SK-N-SH (cell line): ENCODE results near the gene FCER2.

Source experiments
- CTCF ChIP-seq: fragments of 200-600 bp; sonication (generic); IDR thresholded peaks from 2 replicates; pipeline ENCODE4 v1.6.1; 2017; ENCODE audit warnings: antibody characterized with exemption, mild to moderate bottlenecking, moderate library complexity
- EP300 ChIP-seq, 2 experiments: IDR thresholded peaks; 2 replicates each; pipeline versions ENCODE4 v1.4.0 to v1.6.1; 2012; ENCODE audit warnings: borderline replicate concordance in 1 of 2, low read depth in 1 of 2, low read length in 1 of 2
- EZH2phosphoT487 ChIP-seq: fragments of 200-600 bp; sonication (generic); IDR thresholded peaks from 2 replicates; pipeline ENCODE4 v1.6.1; 2017; ENCODE audit warnings: low read depth, mixed run types, mild to moderate bottlenecking, antibody characterized with exemption, moderate library complexity, borderline replicate concordance
- MEF2A ChIP-seq: IDR thresholded peaks from 2 replicates; pipeline ENCODE4 v1.4.0; 2012; ENCODE audit warnings: low read depth, borderline replicate concordance
- NRF1 ChIP-seq: IDR thresholded peaks from 2 replicates; pipeline ENCODE4 v1.6.1; 2012; ENCODE audit warnings: low read depth, mild to moderate bottlenecking, low read length
- PBX3 ChIP-seq: IDR thresholded peaks from 2 replicates; pipeline ENCODE4; 2012
- POLR2AphosphoS5 ChIP-seq: IDR thresholded peaks from 2 replicates; pipeline ENCODE4 v1.6.1; 2012; ENCODE audit warnings: low read depth, low read length
- RXRA ChIP-seq: IDR thresholded peaks from 2 replicates; pipeline ENCODE4 v1.4.0; 2012; ENCODE audit warnings: low read depth, mild to moderate bottlenecking, borderline replicate concordance
- SMC3 ChIP-seq: IDR thresholded peaks from 2 replicates; pipeline ENCODE4 v1.6.1; 2012; ENCODE audit warnings: low read depth, low read length, improper control_type of control experiment
- TAF1 ChIP-seq: IDR thresholded peaks from 2 replicates; pipeline ENCODE4 v1.6.1; 2012; ENCODE audit warnings: low read depth, mild to moderate bottlenecking, low read length, moderate library complexity, borderline replicate concordance
- TCF12 ChIP-seq: IDR thresholded peaks from 2 replicates; pipeline ENCODE4 v1.4.0; 2012
- USF2 ChIP-seq: fragments of 150-350 bp; IDR thresholded peaks from 2 replicates; pipeline ENCODE4 v1.6.1; 2017; ENCODE audit warnings: antibody characterized with exemption, low read length, low read depth, borderline replicate concordance

- TF ChIP-seq CTCF (no peak), PBX3 (no peak), EZH2phosphoT487 (no peak), POLR2AphosphoS5 (no peak), TAF1 (no peak), USF2 (no peak), RXRA (no peak), MEF2A (no peak), NRF1 (no peak), EP300 (IDR thresholded peaks at IDR 0.05; ENCODE audit: borderline replicate concordance in 1 of 2, low read depth in 1 of 2, low read length in 1 of 2) (no peak), SMC3 (no peak), TCF12 (no peak)
These were observed 32.6 kb upstream of the FCER2 start for GRCh38 chr19:7734220-7735203.
